Adrenal gland (tissue), 5 donors: ENCODE measurements around the gene ADAM29.

Source experiments
- POLR2A ChIP-seq, 2 donors: fragments of 450-650 bp; IDR thresholded peaks; one replicate each; pipeline ENCODE4 v1.6.1; 2017; ENCODE audit warnings: antibody characterized with exemption in 2 of 2, mild to moderate bottlenecking in 2 of 2, moderate library complexity in 1 of 2
- TF ChIP-seq, protein P1 (sequence below), 6 experiments: fragments of 450-650 bp in 4 of 6; fragments of 200-600 bp in 2 of 6; sonication (generic) in 1 of 6; IDR thresholded peaks; 1 replicate in 5 of 6; 2 replicates in 1 of 6; pipeline versions ENCODE4 v1.5.1 to v1.8.0; 2016 to 2021; ENCODE audit warnings: antibody characterized with exemption in 6 of 6, mild to moderate bottlenecking in 2 of 6, moderate library complexity in 1 of 6
- donor health status: DM: no; HTN: no; CAD: no.

DNA sequence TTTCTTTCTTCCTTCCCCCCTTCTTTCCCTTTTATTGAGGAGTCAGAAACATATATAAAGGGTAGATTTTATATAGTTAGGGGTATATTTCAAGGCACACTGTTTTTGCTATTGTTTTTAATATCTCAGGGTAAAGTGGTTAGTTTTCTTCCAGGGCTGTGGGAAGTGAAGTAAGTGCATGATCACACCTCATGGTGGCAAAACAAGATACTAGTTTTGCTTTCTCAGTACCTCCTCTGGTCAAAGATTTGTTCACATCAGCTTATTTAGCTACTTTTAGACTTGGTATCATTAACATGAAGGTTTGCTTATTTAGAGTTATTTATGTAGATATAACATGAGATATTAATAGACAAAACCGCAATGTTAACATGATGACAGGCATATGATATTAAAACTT, 21.8 kb downstream of the ADAM29 start:
- TF ChIP-seq, protein P1, sequence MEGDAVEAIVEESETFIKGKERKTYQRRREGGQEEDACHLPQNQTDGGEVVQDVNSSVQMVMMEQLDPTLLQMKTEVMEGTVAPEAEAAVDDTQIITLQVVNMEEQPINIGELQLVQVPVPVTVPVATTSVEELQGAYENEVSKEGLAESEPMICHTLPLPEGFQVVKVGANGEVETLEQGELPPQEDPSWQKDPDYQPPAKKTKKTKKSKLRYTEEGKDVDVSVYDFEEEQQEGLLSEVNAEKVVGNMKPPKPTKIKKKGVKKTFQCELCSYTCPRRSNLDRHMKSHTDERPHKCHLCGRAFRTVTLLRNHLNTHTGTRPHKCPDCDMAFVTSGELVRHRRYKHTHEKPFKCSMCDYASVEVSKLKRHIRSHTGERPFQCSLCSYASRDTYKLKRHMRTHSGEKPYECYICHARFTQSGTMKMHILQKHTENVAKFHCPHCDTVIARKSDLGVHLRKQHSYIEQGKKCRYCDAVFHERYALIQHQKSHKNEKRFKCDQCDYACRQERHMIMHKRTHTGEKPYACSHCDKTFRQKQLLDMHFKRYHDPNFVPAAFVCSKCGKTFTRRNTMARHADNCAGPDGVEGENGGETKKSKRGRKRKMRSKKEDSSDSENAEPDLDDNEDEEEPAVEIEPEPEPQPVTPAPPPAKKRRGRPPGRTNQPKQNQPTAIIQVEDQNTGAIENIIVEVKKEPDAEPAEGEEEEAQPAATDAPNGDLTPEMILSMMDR (IDR thresholded peaks at IDR 0.05), result no peak
- no peak for TF ChIP-seq POLR2A (IDR thresholded peaks at IDR 0.05)
